Activated CD4-positive, alpha-beta T cell treated with anti-CD3 and anti-CD28 coated beads, Interleukin-2, Interleukin-4, amounts not matched to agents 100 ng/mL and 50 ng/mL, durations not matched to agents 16 hours and 8 hours (primary cell): ENCODE results near the gene TRMT1.
"Not testable (repeated sequence)": the region's sequence is repeated elsewhere in the genome, so short reads cannot be mapped to it uniquely, and the experiment has no call there.

Experiments used
- DNase-seq: peaks from one replicate; pipeline ENCODE4 v3.0.0-alpha.2; 2020; ENCODE audit warnings: low spot score

Gene TRMT1

DNA sequence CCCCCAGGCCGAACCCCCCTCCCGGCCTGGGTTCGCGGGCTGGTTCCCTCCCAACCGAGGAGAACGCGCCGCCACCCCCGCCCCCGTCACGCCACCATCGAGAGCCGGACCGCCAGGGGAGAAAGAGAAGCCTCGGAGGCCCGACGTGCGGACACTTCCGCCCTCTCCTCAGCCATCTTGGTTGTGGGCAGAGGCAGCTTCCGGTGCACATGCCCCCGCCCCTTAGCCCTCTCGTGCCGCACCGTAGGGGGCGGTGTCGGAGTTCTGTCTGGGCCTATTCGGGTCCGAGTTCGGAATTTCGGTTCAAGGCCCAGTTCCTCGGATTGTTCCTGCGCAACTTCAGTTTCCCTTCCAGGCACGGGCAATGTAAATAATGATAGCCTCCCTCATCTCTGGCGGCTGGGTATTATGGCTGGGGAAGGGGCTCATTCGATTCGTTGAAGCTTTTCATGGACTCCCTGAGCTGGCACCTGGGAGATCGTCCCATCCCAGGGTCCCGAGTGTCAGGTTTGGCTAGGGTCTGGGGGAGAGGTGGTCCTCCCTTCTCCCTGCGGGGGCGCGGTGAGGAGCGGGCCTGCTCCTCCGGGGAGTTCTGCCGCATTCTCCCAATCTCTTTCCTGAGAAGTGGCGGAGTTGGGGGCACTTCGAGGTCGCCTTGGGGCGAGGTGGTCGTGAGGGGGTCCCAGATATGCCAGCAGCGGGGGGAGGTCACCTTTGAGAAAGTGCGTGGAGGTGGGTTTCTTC lies 33.8 kb upstream of the TRMT1 start, which contains the start of the genes IER2 and STX10:
IER2 (plus strand) TSS at position 225 of the 744 bp plus-strand sequence. CDS start 2,776 bp downstream, outside the sequence.
STX10 (minus strand) TSS at position 189 of the 744 bp plus-strand sequence. CDS start 202 bp downstream, outside the sequence.
- DNase-seq, result peak; percentile 94

- peak; percentile 26 for DNase-seq
Observed at GRCh38 chr19:13149628-13150186, 33.2 kb upstream of the TRMT1 start.

DNA sequence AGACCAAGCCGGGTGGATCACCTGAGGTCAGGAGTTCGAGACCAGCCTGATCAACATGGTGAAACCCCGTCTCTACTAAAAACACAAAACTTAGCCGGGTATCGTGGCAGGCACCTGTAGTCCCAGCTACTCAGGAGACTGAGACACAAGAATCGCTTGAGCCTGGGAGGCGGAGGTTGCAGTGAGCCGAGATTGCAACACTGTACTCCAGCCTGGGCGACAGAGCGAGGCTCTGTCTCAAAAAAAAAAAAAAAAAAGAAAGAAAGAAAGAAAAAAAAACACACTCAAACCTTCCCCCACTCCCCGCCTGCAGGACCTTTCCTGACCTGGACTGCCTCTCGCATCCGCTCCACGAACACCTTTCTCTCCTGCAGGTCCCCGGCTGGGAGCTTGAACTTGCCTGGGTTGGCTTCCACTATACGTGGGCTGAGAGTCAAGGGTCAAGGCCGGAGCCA lies 32.7 kb upstream of the TRMT1 start:
- not testable (repeated sequence) for DNase-seq

- DNase-seq, result no peak
Observed at GRCh38 chr19:13146763-13147563, 30.4 kb upstream of the TRMT1 start.

DNA sequence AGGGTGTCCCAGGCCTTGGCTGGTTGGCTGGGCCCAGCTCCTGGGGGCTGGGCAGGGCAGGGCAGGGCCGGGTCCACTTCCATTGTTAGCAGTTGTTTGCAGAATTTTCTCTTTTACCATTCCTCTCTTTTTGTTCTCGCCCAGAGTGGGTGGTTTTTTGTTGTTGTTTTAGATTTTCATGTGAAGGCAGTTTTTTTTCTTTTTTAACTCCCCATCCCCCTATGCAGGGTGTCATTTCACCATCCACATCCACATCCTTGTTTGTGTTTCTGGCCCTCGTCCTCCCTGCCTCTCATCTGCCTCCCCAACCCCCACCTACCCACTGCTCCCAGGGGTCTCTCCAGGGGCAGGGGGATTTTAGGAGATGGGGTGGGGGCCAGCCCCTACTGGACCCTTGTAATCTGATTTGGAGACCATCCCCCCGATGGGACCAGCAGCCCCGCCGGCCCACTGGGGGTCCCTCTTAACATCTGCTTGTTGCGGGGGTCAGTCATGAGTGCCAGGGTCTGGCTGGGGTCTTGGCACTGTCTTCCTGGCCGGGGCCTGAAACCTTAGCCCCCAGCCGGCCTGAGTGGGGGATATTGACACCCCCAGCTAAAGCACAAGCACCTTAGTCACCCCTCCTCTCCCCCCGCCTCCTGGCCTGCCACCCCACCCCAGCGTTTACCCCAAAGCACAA lies 23.2 kb upstream of the TRMT1 start:
- no peak for DNase-seq

GRCh38 chr19:13138916-13139198 lies 22.3 kb upstream of the TRMT1 start:
- no peak for DNase-seq

DNA sequence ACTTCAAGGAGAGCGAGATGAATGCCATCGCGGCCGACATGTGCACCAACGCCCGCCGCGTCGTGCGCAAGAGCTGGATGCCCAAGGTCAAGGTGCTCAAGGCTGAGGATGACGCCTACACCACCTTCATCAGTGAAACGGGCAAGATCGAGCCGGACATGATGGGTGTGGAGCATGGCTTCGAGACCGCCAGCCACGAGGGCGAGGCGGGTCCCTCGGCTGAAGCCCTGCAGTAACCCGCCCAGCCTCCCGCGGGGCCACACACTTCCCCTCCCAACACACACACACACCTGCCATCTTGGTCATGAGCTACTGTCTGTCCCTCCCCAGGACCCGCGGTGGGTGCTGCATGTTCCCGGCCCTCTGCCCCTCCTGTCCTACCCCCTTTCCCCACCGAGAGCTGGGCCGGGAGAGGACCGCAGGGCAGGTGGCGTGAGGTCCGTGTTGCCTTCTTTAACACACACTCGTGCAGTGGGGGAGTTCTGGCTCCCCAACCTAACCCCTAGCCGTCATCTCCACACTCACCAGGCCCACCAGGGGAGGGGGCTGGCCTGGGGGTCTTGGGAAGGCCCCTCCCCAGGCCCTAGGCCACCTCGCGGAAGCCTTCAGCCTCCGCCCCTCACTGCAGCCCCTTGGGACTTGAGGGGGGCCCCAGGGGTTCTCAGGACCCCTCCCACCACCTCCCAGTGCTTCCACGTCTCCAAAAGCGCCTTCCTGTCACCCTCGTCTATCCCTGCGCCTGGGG lies 21.8 kb upstream of the TRMT1 start:
- no peak for DNase-seq

- DNase-seq, result no peak
Observed at GRCh38 chr19:13137290-13137794, 20.8 kb upstream of the TRMT1 start.

DNA sequence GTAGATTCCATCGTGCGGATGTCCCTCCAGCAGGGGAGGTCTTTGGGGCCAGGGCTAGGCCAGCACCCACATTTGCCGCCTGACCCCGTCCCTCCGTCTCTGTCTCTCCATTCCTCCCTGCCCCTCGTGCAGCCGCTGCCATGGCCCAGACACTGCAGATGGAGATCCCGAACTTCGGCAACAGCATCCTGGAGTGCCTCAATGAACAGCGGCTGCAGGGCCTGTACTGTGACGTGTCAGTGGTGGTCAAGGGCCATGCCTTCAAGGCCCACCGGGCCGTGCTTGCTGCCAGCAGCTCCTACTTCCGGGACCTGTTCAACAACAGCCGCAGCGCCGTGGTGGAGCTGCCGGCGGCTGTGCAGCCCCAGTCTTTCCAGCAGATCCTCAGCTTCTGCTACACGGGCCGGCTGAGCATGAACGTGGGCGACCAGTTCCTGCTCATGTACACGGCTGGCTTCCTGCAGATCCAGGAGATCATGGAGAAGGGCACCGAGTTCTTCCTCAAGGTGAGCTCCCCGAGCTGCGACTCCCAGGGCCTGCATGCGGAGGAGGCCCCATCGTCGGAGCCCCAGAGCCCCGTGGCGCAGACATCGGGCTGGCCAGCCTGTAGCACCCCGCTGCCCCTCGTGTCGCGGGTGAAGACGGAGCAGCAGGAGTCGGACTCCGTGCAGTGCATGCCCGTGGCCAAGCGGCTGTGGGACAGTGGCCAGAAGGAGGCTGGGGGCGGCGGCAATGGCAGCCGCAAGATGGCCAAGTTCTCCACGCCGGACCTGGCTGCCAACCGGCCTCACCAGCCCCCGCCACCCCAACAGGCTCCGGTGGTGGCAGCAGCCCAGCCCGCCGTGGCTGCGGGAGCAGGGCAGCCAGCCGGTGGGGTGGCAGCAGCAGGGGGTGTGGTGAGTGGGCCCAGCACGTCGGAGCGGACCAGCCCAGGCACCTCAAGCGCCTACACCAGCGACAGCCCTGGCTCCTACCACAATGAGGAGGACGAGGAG lies 18.8 kb upstream of the TRMT1 start:
- no peak for DNase-seq

DNA sequence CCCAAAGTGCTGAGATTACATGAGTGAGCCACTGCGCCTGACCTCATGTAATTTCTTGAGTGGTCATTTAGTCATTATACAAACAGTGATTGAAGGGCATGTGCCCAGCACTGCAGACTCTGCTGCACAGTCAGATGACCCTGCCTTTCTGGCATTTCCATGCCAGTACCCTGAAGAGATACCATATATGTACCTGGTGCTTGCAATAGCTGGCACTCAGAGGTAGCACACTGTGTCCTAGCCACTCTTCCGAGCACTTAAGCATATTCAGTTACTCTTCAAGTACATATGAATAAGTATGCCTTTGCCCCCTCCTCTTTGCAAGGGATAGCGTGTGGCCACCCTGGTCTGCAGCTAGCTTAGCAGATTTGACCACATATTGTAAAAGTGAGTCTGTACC lies 18.1 kb upstream of the TRMT1 start:
- DNase-seq, result no peak

- DNase-seq, result no peak
Observed at GRCh38 chr19:13133241-13133870, 16.8 kb upstream of the TRMT1 start.

DNA sequence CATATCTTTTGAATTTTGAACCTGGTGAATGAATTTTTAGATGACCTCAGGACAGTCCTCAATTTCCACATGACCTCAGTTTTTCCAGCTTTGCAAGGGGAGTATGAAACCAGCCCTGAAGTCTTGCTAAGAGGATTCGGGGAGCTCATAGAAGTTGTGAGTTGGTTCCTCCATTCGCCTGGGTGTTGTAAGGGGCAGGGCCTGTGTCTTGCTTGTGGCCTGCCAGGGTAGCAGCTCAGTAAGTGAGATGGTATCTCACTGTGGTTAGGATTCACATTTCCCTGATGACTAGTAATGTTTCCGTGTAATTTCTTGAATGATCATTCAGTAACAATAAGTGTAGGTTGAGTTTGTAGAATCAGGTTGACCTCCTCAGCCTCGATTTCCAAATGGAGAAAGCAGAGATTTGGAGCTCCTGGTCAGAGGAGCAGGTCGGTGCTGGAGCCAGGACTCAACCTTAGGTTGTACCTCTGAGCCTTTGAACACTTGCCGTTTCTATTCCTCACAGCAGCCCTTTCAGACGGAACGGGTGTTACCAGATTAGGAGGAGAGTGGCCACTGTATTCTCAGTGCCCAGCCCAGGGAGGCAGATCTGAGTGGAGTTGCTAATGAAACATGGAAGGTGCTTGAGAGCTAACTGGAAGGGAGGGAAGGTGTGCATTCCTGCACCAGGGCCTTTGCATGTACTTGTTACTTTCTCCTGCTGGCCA lies 16.1 kb upstream of the TRMT1 start:
- DNase-seq, result peak; percentile 88

DNA sequence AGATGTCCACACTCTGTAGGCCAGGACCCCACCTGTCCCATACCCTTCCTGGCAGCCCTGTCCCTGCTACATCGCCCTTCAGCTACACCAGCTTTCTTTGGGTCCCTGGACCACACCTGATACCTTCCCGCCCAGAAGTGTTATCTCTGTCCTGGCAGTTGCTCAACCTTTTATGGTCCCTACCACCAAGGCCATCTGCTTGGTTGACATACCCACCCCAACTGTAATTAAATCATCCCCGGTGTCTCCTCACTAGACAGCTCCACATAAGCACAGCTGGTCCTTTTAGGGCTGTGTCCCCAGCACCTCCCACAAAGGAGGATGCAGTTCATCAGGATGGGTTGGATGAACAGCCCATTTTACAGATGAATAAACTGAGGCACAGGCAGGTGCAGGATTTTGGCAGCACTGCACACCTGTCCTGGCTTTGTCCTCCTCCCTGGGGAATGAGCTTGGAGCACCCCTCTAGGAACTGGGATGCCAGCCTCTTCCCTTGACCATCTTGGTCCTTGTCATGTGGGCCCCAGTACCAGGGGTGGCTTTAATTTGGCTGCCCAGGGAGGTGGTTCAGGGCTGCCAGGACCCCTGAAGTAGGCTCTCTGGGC lies 14.4 kb upstream of the TRMT1 start:
- DNase-seq, result no peak

GRCh38 chr19:13129384-13129783 lies 12.8 kb upstream of the TRMT1 start:
- no peak for DNase-seq

DNA sequence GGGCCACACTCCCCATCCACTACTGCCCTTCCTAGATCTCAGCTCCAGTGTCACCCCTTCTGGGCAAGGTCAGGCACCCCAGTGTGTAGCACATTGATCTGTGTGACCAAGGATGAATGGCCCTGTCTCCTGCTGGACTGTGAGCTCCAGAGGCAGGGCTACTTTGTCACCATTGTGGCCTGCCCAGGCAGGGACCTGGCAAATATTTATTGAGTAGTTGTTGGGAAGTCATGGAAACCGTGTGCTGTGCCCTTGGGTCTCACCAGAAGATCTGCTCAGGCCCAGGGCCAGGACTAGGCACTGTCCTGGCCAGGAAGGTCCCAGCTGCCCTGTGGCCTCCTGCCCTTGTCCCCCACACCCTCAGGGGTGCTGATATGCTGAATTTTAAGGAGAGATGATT lies 12.0 kb upstream of the TRMT1 start:
- no peak for DNase-seq

- no peak for DNase-seq
Observed at GRCh38 chr19:13127811-13128575, 11.5 kb upstream of the TRMT1 start.

DNA sequence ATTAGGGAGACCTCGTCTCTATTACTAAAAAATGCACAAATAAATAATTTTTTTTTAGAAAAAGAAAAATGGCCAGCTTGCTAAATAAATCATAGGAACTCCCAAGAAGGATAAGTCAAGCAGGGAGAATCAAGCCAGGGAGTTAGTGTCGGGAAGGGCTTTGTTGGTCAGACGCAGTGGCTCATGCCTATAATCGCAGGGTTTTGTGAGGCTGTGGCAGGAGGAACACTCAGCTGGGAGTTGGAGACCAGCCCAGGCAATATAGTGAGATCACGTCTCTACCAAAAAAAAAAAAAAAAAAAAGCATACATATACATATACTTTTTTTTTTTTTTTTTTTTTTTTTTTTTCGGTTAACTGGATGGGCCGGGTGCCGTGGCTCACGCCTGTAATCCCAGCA lies 10.5 kb upstream of the TRMT1 start:
- no peak for DNase-seq
